Measurements from ENCODE around the gene CNKSR2. TPM values are rescaled to one million over a fixed set of nuclear protein-coding genes. Genes with fewer than 3 reads are reported as not detected.

Gene CNKSR2
- 0.47 TPM for total RNA-seq
- long read RNA-seq, partial matches to known transcripts, result 5 of 5 reads
- long read RNA-seq, other reads (novel, unspliced or antisense), result 0 of 5 reads

DNA sequence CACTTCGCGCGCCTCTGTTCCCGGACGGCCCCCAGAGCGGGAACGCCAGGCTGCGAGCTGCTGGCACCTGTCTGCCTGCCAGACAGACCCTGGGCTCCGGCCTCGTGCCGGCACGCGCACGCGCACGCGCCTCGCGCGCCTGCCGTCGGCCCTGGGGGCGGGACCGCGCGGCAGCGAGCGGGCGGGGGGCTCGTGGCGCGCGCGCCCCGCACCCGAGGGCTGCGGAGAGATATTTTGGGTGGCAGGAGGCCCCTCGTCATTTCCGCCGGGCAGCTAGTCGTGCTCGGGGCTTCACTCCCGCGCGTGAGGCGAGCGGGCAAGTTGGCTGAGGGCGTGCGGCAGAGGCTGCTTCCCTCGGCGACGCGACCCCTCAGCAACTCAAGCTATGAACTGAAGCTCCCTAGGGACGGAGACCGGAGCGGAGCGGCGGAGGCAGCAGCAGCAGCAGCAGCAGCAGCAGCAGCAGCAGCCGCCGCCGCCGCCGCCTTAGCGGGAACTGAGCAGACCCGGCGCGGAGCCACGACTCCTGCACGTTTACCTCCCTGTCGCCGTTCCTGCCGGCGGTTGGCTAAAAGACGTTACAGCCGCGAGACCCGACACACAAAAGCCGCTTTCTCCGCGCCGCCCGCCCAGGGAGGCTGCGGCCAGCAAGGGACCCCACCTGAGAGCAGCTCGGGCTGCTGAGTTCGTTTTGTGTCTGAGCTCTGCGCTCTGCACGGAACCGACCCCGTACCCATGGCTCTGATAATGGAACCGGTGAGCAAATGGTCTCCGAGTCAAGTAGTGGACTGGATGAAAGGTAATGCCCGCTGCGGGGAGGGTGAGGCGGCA, at the start of gene CNKSR2:
Gene CNKSR2, plus strand, starts transcription at position 256 of the 831 bp plus-strand sequence. Its CDS starts 480 bp downstream, at position 736.
- intact Hi-C loops (cut with micrococcal nuclease), result no loop called here

DNA sequence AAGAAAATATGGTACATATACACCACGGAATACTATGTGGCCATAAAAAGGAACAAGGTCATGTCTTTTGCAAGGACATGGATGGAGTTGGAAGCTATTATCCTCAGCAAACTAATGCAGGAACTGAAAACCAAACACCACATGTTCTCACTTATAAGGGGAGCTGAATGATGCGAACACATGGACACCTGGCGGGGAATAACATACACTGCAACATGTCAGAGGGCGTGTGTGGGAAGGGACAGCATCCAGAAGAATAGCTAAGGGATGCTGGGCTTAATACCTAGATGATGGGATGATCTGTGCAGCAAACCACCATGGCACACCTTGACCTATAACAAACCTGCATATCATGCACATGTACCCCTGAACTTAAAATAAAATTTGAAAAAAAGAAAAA, 19.5 kb upstream of the CNKSR2 start:
- TF ChIP-seq, protein P1, sequence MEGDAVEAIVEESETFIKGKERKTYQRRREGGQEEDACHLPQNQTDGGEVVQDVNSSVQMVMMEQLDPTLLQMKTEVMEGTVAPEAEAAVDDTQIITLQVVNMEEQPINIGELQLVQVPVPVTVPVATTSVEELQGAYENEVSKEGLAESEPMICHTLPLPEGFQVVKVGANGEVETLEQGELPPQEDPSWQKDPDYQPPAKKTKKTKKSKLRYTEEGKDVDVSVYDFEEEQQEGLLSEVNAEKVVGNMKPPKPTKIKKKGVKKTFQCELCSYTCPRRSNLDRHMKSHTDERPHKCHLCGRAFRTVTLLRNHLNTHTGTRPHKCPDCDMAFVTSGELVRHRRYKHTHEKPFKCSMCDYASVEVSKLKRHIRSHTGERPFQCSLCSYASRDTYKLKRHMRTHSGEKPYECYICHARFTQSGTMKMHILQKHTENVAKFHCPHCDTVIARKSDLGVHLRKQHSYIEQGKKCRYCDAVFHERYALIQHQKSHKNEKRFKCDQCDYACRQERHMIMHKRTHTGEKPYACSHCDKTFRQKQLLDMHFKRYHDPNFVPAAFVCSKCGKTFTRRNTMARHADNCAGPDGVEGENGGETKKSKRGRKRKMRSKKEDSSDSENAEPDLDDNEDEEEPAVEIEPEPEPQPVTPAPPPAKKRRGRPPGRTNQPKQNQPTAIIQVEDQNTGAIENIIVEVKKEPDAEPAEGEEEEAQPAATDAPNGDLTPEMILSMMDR (IDR thresholded peaks at IDR 0.05; ENCODE audit: borderline replicate concordance), result no peak
- H3K36me3 ChIP-seq, result no peaks in the 10 kb centered on the region
- no peak overlapping the region for H3K4me3 ChIP-seq
- no peak overlapping the region for H3K27ac ChIP-seq (replicated peaks)
- no peaks in the 10 kb centered on the region for H3K27me3 ChIP-seq (ENCODE audit: low read depth)
- H3K4me1 ChIP-seq, result no peaks in the 10 kb centered on the region
- intact Hi-C loops (cut with micrococcal nuclease), result no loop called here
- no peak for DNase-seq
- peaks cover 23% of the 10 kb centered on the region for H3K9me3 ChIP-seq (replicated peaks)

More for the DNA sequence above, at the start of gene CNKSR2:
- H3K27ac ChIP-seq (replicated peaks), result no peak within 1 kb of the TSS
- H3K36me3 ChIP-seq, result no peaks in the 10 kb centered on the region
- peak within 1 kb of the TSS; percentile 66 for H3K4me3 ChIP-seq
- H3K9me3 ChIP-seq (replicated peaks), result no peaks in the 10 kb centered on the region
- TF ChIP-seq, protein P1 (IDR thresholded peaks at IDR 0.05; ENCODE audit: borderline replicate concordance), result no peak
- DNase-seq, result peak; percentile 19
- H3K4me1 ChIP-seq, result peaks cover 4% of the 10 kb centered on the region
- H3K27me3 ChIP-seq (ENCODE audit: low read depth), result peaks cover 28% of the 10 kb centered on the region

DNA sequence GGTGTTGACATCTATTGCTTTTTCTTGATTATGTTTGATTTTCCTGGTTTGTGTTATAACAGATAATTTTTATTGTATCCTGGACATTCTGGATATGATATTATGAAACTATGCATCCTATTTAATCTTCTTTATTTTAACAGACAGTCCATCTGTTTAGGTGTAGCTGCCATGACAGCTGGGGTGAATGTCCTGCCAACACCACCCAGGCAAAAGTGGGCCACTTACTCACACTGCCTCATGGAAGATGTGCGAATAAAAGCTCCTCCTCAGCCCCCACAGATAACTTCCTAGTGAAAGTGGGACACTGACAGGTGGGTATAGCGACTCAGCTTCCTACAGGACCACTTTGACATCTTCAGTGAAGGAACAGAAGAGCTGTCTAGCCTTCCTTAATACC, 18.4 kb upstream of the CNKSR2 start:
- Histone ChIP-seq H3K27ac (replicated peaks) (no peak overlapping the region), H3K4me3 (no peak overlapping the region), H3K36me3 (no peaks in the 10 kb centered on the region), H3K9me3 (replicated peaks) (peaks cover 12% of the 10 kb centered on the region), H3K27me3 (ENCODE audit: low read depth) (no peaks in the 10 kb centered on the region), H3K4me1 (no peaks in the 10 kb centered on the region)
- intact Hi-C loops (cut with micrococcal nuclease), result no loop called here
- TF ChIP-seq, protein P1 (IDR thresholded peaks at IDR 0.05; ENCODE audit: borderline replicate concordance), result no peak
- no peak for DNase-seq

DNA sequence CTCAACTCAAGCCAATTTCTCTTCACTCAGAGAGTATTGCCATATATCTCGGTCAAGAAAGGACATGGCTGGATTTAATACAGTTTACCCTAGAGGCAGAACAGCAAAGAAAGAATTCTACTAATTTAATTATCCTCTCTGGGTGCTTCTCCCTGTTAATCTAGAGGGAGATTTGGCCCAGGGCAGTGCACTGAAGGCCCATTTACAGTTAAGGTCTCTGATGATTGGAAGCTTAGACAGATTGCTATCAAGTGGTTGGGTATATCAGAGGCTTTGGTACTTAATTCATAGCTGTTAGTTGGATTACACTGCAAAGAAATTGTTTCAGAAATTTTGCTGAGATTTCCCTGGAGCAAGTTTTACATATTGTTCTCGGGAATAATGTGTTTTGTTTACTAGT, 4.6 kb upstream of the CNKSR2 start:
- Histone ChIP-seq H3K36me3 (no peaks in the 10 kb centered on the region), H3K27me3 (ENCODE audit: low read depth) (peaks cover 2% of the 10 kb centered on the region), H3K4me3 (no peak overlapping the region), H3K4me1 (no peaks in the 10 kb centered on the region), H3K9me3 (replicated peaks) (no peaks in the 10 kb centered on the region), H3K27ac (replicated peaks) (no peak overlapping the region)
- DNase-seq, result no peak
- intact Hi-C loops (cut with micrococcal nuclease), result no loop called here
- TF ChIP-seq, protein P1 (IDR thresholded peaks at IDR 0.05; ENCODE audit: borderline replicate concordance), result no peak

DNA sequence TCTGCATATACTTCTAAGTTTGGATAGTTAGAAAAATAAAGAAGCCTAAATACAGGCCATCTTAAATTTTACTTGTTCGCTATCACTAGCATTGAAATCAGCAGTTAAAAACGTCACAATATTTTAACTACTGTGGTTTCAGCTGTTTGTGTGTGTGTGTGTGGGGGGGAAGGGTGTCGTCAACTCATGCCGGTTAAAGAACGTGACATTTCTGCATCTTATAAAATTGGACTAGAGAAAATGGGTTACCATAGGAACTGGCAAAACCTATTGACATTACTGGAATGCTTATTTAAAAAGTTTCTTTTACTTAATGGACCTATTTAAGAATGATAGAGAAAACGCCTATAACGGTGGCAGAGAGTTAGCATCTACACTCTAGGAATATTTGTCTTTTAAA, 1.2 kb upstream of the CNKSR2 start:
- no peaks in the 10 kb centered on the region for H3K9me3 ChIP-seq (replicated peaks)
- TF ChIP-seq, protein P1 (IDR thresholded peaks at IDR 0.05; ENCODE audit: borderline replicate concordance), result no peak
- no peak overlapping the region for H3K27ac ChIP-seq (replicated peaks)
- no peak for DNase-seq
- peaks cover 4% of the 10 kb centered on the region for H3K4me1 ChIP-seq
- no peak overlapping the region for H3K4me3 ChIP-seq
- intact Hi-C loops (cut with micrococcal nuclease), result no loop called here
- H3K36me3 ChIP-seq, result no peaks in the 10 kb centered on the region
- H3K27me3 ChIP-seq (ENCODE audit: low read depth), result peaks cover 28% of the 10 kb centered on the region
